ENCODE results near the gene SLC43A2. TPM values are rescaled to one million over a fixed set of nuclear protein-coding genes. Genes with fewer than 3 reads are reported as not detected.
A peak's percentile ranks its signal among the peaks of the same experiment; 100 is the strongest.
"Not testable (repeated sequence)": the region's sequence is repeated elsewhere in the genome, so short reads cannot be mapped to it uniquely, and the experiment has no call there.

Gene SLC43A2
- polyA plus RNA-seq: 10 to 100 TPM in 2 of 4 donors, 1 to 10 TPM in 2; 2.9 to 31.5 (median 9.9) TPM
- long read RNA-seq, donor 1: 0 reads
- long read RNA-seq, donor 2, full-length matches to known transcripts: 7 of 7 reads
- long read RNA-seq, donor 2, partial matches to known transcripts: 0 of 7 reads
- long read RNA-seq, donor 2, other reads (novel, unspliced or antisense): 0 of 7 reads
- long read RNA-seq, donor 3, full-length matches to known transcripts: 5 of 5 reads
- long read RNA-seq, donor 3, partial matches to known transcripts: 0 of 5 reads
- long read RNA-seq, donor 3, other reads (novel, unspliced or antisense): 0 of 5 reads
- long read RNA-seq, donor 4: 0 reads
- long read RNA-seq, donor 5: 0 reads
- long read RNA-seq, donor 6, full-length matches to known transcripts: 2 of 2 reads
- long read RNA-seq, donor 6, partial matches to known transcripts: 0 of 2 reads
- long read RNA-seq, donor 6, other reads (novel, unspliced or antisense): 0 of 2 reads
- long read RNA-seq, donor 7: 0 reads
- long read RNA-seq, donor 8: 0 reads
- long read RNA-seq, donor 9, full-length matches to known transcripts: 3 of 3 reads
- long read RNA-seq, donor 9, partial matches to known transcripts: 0 of 3 reads
- long read RNA-seq, donor 9, other reads (novel, unspliced or antisense): 0 of 3 reads
- long read RNA-seq, donor 10: 0 reads

GRCh38 chr17:1627982-1628855 lies at the start of gene SLC43A2:
SLC43A2 (minus strand) TSS chr17:1628834; CDS start chr17:1627874, 960 bp downstream.
- DNase-seq (peak; percentile 79 to 93), FAIRE-seq (no peak)
- peaks cover 0 to 31% (median 0%) of the 10 kb centered on the region in 3 donors for H3K36me3 ChIP-seq (ENCODE audit: control insufficient read depth in 3 of 3, insufficient read depth in 2 of 3, low read depth in 1 of 3, low read length in 3 of 3)
- H3K27ac ChIP-seq (ENCODE audit: low read depth in 1 of 3, low read length in 2 of 3): peak within 1 kb of the TSS; percentile 74 to 92 (median 87)
- H3K4me3 ChIP-seq (ENCODE audit: low read depth in 1 of 3, low read length in 3 of 3): peak within 1 kb of the TSS; percentile 75 to 84 (median 76)
- peaks cover 0 to 27% (median 2%) of the 10 kb centered on the region in 3 donors for H3K4me1 ChIP-seq (ENCODE audit: control insufficient read depth in 3 of 3, insufficient read depth in 2 of 3, low read depth in 1 of 3, low read length in 2 of 3)
- WGBS, 3 donors: 0 to 1% (median 1%) methylated on average over 67 to 95 of the region's 95 CpGs
- H3K9me3 ChIP-seq (ENCODE audit: control insufficient read depth in 2 of 2, insufficient read depth in 1 of 2, low read depth in 1 of 2, low read length in 1 of 2): no peaks in the 10 kb centered on the region
- peaks cover 0 to 9% (median 0%) of the 10 kb centered on the region in 3 donors for H3K27me3 ChIP-seq (ENCODE audit: control insufficient read depth in 3 of 3, insufficient read depth in 3 of 3, low read length in 3 of 3)

GRCh38 chr17:1676401-1676800 lies 47.8 kb upstream of the SLC43A2 start:
- Histone ChIP-seq H3K4me1 (ENCODE audit: control insufficient read depth in 3 of 3, insufficient read depth in 2 of 3, low read depth in 1 of 3, low read length in 2 of 3) (no peaks in the 10 kb centered on the region), H3K27ac (ENCODE audit: low read depth in 1 of 3, low read length in 2 of 3) (no peak overlapping the region), H3K36me3 (ENCODE audit: control insufficient read depth in 3 of 3, insufficient read depth in 2 of 3, low read depth in 1 of 3, low read length in 3 of 3) (peaks cover 31 to 92% (median 53%) of the 10 kb centered on the region in 3 donors), H3K27me3 (ENCODE audit: control insufficient read depth in 3 of 3, insufficient read depth in 3 of 3, low read length in 3 of 3) (no peaks in the 10 kb centered on the region), H3K9me3 (ENCODE audit: control insufficient read depth in 2 of 2, insufficient read depth in 1 of 2, low read depth in 1 of 2, low read length in 1 of 2) (no peaks in the 10 kb centered on the region), H3K4me3 (ENCODE audit: low read depth in 1 of 3, low read length in 3 of 3) (no peak overlapping the region)
- WGBS, 3 donors: 93 to 97% (median 96%) methylated on average over 13 of the region's 13 CpGs
- DNase-seq: no peak
- no peak for FAIRE-seq

DNA sequence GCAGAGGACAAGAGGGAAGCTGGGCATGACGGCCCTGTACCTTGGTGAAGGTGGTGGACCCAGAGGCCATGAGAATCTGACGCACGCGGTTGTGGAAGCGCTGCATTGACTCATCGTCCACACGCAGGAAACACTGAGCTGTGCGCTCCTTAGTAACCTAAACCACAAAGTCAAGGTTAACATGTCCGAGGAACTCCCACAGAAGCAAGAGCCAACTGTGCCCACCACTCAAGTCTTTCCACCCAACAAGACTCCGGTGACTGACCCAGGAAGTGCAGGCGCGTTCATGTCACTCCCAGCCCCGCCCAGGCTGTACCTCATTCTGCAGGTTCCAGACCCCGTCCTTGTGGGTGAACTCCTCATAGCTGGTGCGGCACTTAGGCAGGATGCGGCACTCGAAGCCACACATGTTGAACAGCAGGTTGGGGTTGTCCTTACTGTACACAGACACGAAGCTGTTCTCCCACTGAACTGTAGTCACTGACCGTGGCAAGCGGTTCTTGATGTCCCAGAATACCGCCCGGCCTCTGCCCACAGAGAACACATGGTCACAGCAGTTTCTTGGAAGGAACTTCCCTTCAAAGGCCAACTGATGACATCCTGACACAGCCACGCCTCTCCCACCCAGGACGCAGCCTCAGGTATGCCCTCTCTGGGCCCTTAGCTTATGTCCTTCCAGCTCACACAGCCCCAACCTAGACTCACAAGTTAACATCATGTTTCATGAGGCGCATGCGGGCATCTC lies 44.6 kb upstream of the SLC43A2 start:
- no peak for FAIRE-seq
- Histone ChIP-seq H3K27me3 (ENCODE audit: control insufficient read depth in 3 of 3, insufficient read depth in 3 of 3, low read length in 3 of 3) (no peaks in the 10 kb centered on the region), H3K36me3 (ENCODE audit: control insufficient read depth in 3 of 3, insufficient read depth in 2 of 3, low read depth in 1 of 3, low read length in 3 of 3) (peaks cover 28 to 89% (median 42%) of the 10 kb centered on the region in 3 donors), H3K9me3 (ENCODE audit: control insufficient read depth in 2 of 2, insufficient read depth in 1 of 2, low read depth in 1 of 2, low read length in 1 of 2) (no peaks in the 10 kb centered on the region), H3K4me1 (ENCODE audit: control insufficient read depth in 3 of 3, insufficient read depth in 2 of 3, low read depth in 1 of 3, low read length in 2 of 3) (no peaks in the 10 kb centered on the region), H3K27ac (ENCODE audit: low read depth in 1 of 3, low read length in 2 of 3) (no peak overlapping the region), H3K4me3 (ENCODE audit: low read depth in 1 of 3, low read length in 3 of 3) (no peak overlapping the region)
- 88 to 91% (median 91%) methylated on average over 26 of the region's 26 CpGs for WGBS, 3 donors
- peak in 1 of 2 donors; percentile 14 for DNase-seq

- H3K4me1 ChIP-seq (ENCODE audit: control insufficient read depth in 3 of 3, insufficient read depth in 2 of 3, low read depth in 1 of 3, low read length in 2 of 3); H3K27me3 ChIP-seq (ENCODE audit: control insufficient read depth in 3 of 3, insufficient read depth in 3 of 3, low read length in 3 of 3); FAIRE-seq; DNase-seq; H3K4me3 ChIP-seq (ENCODE audit: low read depth in 1 of 3, low read length in 3 of 3); H3K27ac ChIP-seq (ENCODE audit: low read depth in 1 of 3, low read length in 2 of 3); H3K9me3 ChIP-seq (ENCODE audit: control insufficient read depth in 2 of 2, insufficient read depth in 1 of 2, low read depth in 1 of 2, low read length in 1 of 2): not testable (repeated sequence)
- 90 to 94% (median 91%) methylated on average over 5 of the region's 5 CpGs for WGBS, 3 donors
- peaks cover 18 to 87% (median 29%) of the 10 kb centered on the region in 3 donors for H3K36me3 ChIP-seq (ENCODE audit: control insufficient read depth in 3 of 3, insufficient read depth in 2 of 3, low read depth in 1 of 3, low read length in 3 of 3)
These were observed 35.3 kb upstream of the SLC43A2 start for GRCh38 chr17:1663934-1664333.

DNA sequence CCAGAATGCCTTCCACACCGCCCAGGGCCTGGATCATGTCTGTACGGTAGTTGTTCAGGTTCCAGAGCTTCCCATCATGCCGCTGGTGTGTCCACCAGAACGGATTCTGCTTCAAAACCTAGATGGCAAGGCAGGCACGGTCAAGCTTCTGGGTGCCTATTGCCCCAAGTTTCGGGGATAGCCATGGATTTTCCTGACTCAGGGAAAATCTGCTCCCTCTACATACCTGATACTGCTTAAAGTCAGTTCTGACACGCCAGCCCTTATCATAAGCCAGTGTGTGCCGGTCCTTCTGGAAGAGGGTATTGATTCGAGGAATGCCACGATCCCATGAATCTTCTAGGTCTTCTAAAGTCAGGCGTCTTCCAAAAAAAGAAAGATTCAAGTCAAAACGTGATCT lies 32.4 kb upstream of the SLC43A2 start:
- H3K27me3 ChIP-seq (ENCODE audit: control insufficient read depth in 3 of 3, insufficient read depth in 3 of 3, low read length in 3 of 3): no peaks in the 10 kb centered on the region
- WGBS, 3 donors: 94 to 96% (median 94%) methylated on average over 12 of the region's 12 CpGs
- H3K4me3 ChIP-seq (ENCODE audit: low read depth in 1 of 3, low read length in 3 of 3): no peak overlapping the region
- no peaks in the 10 kb centered on the region for H3K4me1 ChIP-seq (ENCODE audit: control insufficient read depth in 3 of 3, insufficient read depth in 2 of 3, low read depth in 1 of 3, low read length in 2 of 3)
- DNase-seq (no peak), FAIRE-seq (no peak)
- no peak overlapping the region for H3K27ac ChIP-seq (ENCODE audit: low read depth in 1 of 3, low read length in 2 of 3)
- H3K36me3 ChIP-seq (ENCODE audit: control insufficient read depth in 3 of 3, insufficient read depth in 2 of 3, low read depth in 1 of 3, low read length in 3 of 3): peaks cover 35 to 91% (median 40%) of the 10 kb centered on the region in 3 donors
- no peaks in the 10 kb centered on the region for H3K9me3 ChIP-seq (ENCODE audit: control insufficient read depth in 2 of 2, insufficient read depth in 1 of 2, low read depth in 1 of 2, low read length in 1 of 2)

DNA sequence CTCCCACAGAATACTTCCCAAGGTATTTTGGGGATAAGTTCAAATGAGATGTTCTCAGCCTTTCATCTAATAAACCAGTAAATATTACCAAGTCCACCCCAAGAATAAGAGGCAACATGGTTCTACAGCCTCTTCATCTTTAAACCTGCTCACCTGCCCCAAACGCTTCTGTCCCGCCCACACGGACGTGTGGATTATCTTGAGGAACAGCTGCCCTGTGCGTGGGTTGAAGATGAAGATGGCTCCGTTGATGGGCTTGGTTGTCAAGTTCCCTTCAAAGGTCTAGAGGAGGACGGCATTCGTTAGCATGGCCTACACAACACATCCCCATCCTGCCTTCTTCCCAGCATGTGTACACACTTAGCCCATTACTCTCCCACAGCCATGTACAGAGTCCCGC lies 29.5 kb upstream of the SLC43A2 start:
- Histone ChIP-seq H3K36me3 (ENCODE audit: control insufficient read depth in 3 of 3, insufficient read depth in 2 of 3, low read depth in 1 of 3, low read length in 3 of 3) (peaks cover 48 to 94% (median 57%) of the 10 kb centered on the region in 3 donors), H3K27me3 (ENCODE audit: control insufficient read depth in 3 of 3, insufficient read depth in 3 of 3, low read length in 3 of 3) (no peaks in the 10 kb centered on the region), H3K4me3 (ENCODE audit: low read depth in 1 of 3, low read length in 3 of 3) (no peak overlapping the region), H3K4me1 (ENCODE audit: control insufficient read depth in 3 of 3, insufficient read depth in 2 of 3, low read depth in 1 of 3, low read length in 2 of 3) (no peaks in the 10 kb centered on the region), H3K27ac (ENCODE audit: low read depth in 1 of 3, low read length in 2 of 3) (no peak overlapping the region), H3K9me3 (ENCODE audit: control insufficient read depth in 2 of 2, insufficient read depth in 1 of 2, low read depth in 1 of 2, low read length in 1 of 2) (no peaks in the 10 kb centered on the region)
- 91% methylated on average over 9 of the region's 9 CpGs for WGBS, 3 donors
- FAIRE-seq (no peak), DNase-seq (no peak)

DNA sequence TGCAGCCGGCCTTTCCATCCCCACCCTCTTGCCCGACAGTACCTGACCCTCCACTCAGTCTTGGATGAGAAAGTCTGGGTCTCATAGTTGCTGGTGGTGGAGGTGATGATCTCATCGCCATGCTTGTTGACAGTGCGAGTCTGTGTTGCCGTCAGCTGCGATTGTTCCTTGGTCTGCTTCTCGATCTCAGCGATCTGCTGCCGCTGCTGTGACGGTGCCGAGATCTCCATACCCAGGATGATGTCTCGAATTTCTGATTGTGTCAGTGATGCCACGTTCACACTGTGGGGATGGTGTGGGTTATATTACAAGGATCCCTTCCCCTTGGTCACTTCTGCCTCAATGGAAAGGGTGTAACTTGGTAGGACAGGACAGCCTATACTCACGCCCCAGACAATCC lies 25.1 kb upstream of the SLC43A2 start:
- Histone ChIP-seq H3K4me1 (ENCODE audit: control insufficient read depth in 3 of 3, insufficient read depth in 2 of 3, low read depth in 1 of 3, low read length in 2 of 3) (peaks cover 0 to 18% (median 0%) of the 10 kb centered on the region in 3 donors), H3K27me3 (ENCODE audit: control insufficient read depth in 3 of 3, insufficient read depth in 3 of 3, low read length in 3 of 3) (no peaks in the 10 kb centered on the region), H3K36me3 (ENCODE audit: control insufficient read depth in 3 of 3, insufficient read depth in 2 of 3, low read depth in 1 of 3, low read length in 3 of 3) (peaks cover 42 to 87% (median 45%) of the 10 kb centered on the region in 3 donors), H3K9me3 (ENCODE audit: control insufficient read depth in 2 of 2, insufficient read depth in 1 of 2, low read depth in 1 of 2, low read length in 1 of 2) (no peaks in the 10 kb centered on the region), H3K4me3 (ENCODE audit: low read depth in 1 of 3, low read length in 3 of 3) (no peak overlapping the region), H3K27ac (ENCODE audit: low read depth in 1 of 3, low read length in 2 of 3) (no peak overlapping the region)
- 94 to 97% (median 95%) methylated on average over 14 of the region's 14 CpGs for WGBS, 3 donors
- FAIRE-seq: no peak
- DNase-seq: no peak
